Measurements from ENCODE around the gene MYBL2.
"Not testable (repeated sequence)": the region's sequence is repeated elsewhere in the genome, so short reads cannot be mapped to it uniquely, and the experiment has no call there.

MYBL2 gene

DNA sequence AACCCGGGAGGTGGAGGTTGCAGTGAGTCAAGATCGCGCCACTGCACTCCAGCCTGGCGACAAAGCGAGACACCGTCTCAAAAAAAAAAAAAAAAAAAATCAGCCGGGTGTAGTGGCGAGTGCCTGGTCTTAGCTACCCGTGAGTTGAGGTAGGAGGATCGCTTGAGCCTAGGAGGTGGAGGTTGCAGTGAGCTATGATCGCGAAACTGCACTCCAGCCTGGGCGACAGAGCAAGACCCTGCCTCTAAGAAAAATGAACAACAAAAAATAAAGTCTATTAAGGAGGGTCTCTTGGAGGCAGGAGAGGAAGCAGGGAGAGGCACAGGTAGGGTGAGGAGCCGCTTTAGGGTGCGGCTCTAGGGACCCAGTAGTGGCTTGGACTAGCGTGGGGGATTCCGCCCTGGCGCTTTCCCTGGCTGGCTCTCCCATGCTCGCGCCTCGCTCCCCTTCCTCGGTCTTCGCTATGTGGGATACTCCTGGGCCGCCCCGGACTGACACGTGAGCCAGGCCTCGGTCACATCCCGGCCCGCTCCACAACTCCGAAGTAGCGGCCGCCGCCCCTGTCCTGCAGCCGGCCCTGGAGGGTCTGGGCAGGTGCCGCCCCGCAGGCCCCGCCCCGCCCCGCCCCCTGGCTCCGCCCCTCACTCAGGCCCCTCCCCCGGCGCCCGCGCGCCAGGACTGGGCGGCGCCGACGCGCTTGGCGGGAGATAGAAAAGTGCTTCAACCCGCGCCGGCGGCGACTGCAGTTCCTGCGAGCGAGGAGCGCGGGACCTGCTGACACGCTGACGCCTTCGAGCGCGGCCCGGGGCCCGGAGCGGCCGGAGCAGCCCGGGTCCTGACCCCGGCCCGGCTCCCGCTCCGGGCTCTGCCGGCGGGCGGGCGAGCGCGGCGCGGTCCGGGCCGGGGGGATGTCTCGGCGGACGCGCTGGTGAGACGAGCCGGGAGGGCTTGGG, at the start of gene MYBL2:
Gene MYBL2, plus strand, starts transcription at position 739 of the 953 bp plus-strand sequence. Its CDS starts 170 bp downstream, at position 909.
- DNase-seq (ENCODE audit: low spot score) = no peak

DNA sequence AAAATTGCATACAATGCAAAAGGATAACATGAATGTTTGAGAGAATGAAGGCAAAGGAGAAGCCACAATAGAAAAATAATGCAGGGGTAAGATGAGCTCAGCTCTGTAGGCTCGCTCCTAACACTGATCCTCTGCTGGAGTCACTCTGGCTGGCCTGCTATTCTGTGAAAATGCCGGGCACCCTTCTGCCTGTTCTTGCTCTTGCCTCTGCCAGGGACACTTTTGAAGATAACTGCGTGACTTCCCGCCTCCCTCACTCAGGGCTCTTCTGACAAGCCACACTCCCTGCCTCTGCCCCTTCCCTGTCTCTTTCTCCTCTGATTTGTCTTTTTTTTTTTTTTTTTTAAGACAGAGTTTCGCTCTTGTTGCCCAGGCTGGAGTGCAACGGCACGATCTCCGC, 35.3 kb upstream of the MYBL2 start:
- DNase-seq (ENCODE audit: low spot score) = no peak

DNA sequence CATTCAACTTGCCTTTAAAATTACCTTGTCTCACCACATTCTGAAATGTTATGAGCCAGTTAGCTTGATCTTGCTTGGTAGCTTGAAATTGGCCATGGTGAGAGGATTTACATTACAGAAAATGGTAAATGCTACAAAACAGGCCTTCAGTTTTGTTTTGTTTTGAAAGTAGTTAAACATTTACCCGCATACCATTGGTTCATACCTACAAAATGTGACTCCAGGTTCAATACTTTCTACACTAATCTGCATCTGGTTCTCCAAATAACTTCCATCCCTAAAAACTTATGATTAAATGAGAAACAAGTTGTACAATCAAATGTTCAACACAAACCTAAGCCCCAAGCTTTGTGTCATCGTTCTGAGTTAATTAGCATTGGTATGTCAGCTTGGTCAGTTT, 30.5 kb upstream of the MYBL2 start:
- DNase-seq (ENCODE audit: low spot score) = no peak

DNA sequence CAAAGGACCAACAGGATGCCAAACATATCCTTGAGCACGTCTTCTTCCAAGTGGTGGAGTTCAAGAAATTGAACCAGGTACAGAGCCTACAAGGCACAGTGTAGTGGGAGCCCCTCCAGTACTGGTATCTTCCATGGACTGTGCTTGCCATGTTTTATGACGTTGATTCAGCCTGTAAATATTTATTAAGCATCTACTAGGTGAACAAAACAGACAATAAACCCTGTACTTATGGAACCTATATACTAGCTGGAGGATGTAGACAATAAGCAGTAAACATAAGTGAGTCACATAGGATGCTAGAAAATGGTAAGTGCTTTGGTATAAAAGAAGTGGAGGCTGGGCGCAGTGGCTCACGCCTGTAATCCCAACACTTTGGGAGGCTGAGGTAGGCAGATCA, 24.4 kb upstream of the MYBL2 start:
- no peak for DNase-seq (ENCODE audit: low spot score)

DNA sequence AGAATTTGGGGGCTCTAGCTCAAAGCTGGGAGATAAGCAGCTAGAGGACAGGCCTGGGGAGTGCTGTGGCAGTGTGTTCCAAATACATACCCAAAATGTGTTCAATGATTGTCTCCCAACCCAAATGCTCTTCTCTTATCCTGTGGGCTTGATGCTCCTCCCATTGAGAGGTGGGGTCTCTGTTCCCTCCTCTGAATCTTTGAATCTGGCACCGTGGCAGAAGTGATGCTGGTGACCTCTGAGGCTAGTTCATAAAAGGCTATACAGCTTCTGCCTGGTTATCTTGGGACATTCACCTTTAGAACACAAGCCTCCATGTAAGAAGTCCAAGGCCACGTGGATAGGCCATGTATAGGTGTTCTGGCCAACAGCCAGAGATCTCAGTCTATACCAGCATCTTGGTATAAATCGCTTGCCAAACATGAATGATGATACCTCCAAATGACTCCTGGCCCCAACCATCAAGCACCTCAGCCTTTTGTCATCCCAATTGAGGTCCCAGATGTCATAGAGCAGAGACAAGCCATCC, 15.9 kb upstream of the MYBL2 start:
- DNase-seq (ENCODE audit: low spot score) = no peak

DNA sequence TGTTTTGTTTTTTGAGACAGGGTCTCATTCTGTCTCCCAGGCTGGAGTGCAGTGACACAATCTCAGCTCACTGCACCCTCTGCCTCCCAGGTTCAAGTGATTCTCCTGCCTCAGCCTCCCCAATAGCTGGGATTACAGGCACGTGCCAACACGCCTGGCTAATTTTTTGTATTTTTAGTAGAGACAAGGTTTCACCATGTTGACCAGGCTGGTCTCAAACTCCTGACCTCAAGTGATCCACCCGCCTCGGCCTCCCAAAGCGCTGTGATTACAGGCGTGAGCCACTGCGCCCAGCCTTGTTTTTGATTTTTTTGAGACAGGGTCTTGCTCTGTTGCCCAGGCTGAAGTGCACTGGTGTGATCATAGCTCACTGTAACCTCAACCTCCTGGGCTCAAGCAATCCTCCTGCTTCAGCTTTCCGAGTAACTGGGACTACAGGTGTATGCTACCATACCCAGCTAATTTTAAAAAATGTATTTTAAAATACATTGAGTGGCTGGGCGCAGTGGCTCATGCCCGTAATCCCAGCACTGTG, 15.2 kb upstream of the MYBL2 start:
- not testable (repeated sequence) for DNase-seq (ENCODE audit: low spot score)

DNA sequence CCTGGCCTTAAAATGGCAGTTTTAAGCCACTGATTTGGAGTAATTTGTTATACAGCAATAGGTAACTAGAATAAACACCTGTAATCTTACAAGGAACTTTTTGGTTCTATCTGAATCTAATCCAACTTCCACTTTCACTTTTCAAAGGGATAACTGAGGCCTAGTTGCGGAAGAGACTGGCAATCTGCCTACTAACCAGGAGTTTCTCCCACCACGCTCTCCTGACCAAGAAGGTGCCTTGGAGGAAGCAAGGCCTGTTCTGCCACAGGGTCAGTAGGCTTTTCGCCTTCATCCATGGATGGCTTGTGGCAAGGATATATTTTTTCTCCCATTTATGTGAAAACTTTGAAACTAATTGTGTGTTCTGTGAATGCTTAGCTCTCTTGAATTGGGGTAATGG, 12.9 kb upstream of the MYBL2 start:
- DNase-seq (ENCODE audit: low spot score) = no peak

DNA sequence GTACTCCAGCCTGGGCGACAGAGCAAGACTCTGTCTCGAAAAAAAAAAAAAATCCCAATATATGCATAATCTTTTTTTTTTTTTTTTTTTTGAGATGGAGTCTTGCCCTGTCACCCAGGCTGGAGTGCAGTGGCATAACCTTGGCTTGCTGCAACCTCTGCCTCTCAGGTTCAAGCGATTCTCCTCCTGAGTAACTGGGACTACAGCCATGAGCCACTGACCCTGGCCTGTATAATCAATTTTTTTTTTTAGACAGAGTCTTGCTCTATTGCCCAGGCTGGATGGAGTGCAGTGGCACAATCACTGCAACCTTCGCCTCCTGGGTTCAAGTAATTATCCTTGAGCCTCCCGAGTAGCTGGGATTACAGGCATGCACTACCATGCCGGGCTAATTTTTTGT, 11.7 kb upstream of the MYBL2 start:
- DNase-seq (ENCODE audit: low spot score) = not testable (repeated sequence)

DNA sequence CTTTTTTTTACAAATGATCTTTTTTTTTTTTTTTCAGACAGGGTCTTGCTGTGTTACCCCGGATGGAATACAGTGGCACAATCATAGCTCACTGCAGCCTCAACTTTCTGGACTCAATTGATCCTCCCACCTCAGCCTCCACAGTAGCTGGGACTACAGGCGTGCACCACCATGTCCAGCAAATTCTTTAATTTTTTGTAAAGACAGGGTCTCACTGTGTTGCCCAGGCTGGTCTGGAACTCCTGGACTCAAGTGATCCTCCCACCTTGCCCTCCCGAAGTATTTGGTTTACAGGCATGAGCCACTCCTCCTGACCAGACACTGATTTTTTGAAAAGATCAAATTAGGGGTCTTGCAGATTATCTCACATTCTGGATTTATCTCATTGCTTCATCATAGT, 11.0 kb upstream of the MYBL2 start:
- no peak for DNase-seq (ENCODE audit: low spot score)

DNA sequence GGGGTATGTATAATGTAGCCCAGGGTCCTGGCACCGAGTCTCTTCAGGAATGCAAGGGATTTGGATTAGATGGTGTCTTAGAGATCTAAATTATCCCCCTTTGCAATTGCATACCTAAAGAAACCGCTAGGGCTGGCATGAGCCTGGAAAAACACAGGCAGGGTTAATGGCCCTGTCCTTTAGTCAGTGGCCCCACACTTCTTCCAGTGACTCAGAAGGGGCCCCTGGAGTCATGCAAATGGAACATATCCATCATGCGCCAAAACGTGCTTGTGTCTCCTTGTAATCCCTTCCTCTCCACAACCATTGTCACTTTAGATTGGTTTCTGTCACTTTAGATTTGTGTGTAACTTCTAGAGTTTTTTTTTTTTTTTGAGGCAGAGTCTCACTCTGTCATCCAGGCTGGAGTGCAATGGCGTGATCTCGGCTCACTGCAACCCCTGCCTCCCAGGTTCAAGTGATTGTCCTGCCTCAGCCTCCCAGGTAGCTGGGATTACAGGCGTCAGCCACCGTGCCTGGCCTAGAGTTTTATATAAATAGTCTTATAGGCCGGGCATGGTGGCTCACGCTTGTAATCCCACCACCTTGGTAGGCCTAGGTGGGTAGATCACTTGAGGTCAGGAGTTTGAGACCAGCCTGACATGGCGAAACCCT, 8.7 kb upstream of the MYBL2 start:
- no peak for DNase-seq (ENCODE audit: low spot score)

DNA sequence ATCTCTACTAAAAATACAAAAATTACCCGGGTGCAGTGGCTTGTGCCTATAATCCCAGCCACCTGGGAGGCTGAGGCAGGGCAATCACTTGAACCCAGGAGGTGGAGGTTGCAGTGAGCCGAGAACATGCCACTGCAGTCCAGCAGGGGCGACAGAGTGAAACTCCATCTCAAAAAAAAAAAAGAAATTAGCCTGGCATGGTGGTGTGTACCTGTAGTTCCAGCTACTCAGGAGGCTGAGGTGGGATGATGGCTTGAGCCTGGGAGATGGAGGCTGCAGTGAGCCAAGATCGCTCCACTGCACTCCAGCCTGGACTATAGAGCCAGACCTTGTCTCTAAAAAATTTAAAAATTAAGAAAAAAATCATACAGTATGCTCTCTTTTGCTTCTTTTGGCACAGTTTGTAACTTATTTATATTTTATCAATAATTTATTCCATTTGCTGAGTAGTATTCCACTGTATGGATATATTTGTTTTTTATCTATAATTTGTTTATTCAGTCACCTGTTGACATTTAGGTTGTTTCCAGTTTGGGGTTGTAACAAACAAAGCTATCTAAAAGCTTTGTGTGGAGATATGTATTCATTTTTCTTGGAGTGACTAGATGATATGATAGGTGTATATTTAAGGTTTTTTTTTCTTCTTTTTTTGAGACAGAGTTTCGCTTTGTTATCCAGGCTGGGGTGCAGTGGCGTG, 8.0 kb upstream of the MYBL2 start:
- DNase-seq (ENCODE audit: low spot score) = no peak

DNA sequence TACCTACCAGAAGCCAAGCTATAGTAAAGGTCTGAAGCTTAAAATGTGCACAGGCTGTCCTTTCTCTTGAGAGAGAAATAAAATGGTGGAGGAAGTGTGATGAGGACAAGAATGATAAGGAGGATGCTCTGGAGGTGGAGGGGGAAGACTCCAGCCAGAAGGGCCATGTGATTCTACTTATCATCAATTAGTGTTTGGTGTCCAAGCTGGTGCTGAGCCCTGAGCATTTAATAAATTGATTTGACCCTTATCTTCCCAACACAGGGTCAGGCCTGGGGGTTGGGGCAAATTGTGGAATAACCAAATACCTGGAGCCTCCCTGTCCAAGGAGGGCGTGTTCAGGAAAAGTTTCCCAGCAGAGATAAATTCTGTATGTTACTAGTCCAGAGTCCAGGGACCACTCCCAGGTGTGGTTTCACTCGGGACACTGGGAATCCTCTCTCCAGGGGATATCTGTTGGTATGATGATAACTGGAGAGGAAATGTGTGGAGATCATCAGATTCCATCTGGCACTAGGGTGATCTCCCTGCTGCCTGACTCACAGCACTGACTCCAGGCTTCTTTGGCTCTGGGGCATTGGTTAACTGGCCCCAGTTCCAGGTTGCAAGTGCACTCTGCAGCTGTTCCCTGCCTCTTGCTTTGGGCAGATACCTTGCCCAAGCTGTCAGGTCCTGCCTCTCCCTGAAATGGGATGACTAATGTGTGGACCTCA, 3.8 kb upstream of the MYBL2 start:
- no peak for DNase-seq (ENCODE audit: low spot score)

DNA sequence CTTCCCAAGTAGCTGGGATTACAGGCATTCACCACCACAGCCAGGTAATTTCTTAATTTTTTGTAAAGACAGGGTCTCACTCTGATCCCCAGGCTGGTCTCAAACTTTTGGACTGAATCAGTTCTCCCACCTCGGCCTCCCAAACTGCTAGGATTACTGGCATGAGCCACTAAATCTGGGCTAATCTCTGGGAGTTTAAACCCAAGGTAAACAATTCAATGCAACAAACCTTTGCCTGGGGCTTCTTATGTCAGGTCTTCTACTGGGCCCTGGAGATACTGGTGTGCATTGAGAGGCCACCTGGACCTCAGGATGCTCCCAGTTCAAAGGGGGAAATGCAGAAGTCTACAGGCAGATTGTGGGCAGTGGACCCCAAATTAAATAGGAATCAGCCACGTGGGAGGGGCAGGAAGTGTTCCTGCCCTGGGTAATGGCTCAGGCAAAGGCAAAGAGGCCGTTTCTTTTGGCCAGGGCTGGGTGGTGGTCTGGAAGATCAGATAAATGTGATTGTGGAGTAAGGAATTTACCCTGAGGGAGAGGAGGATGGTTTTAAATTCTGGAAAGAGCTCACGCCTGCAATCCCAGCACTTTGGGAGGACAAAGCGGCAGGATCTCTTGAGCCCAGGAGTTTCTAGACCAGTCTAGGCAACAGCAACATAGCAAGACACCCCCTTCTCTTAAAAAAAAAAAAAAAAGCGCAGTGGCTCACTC, 1.3 kb upstream of the MYBL2 start:
- DNase-seq (ENCODE audit: low spot score) = no peak

DNA sequence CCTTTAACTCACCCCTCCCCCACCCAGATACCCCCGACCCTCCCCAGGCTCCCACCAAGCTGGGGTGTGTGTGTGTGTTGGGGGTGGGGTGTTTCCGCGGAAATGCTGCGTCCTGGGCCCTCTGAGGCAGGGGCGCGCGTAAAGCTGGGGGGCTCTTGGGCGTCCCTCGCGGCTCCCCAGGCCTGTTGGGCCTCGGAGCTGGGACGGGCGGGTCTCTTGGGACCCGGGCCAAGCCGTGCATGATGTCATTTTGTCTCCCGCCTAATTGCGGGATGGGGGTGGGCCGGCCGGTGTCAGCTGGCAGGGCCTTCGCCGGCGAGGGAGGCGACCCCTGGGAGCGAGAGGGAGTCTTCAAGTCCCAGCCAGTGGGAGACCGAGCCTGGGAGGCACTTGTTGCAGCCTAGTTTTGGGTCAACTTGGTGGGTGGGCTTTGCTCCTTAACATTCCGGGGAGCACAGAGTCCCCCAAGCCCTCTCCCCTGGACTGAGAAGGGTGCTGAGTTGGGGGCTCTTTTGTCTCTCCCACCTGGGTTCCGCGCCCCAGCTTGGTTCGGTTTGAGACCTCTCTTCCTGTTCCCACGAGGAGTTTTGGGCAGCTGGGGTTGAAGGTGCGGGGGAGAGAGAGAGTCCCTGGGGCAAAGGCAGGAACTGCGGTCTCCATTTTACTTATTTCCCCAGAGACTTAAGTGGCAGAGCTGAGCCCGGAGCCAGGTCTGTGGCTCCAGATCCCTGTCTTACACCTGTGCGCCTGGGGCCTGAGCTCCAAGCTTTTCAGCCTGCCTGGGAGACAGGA, 623 bp downstream of the MYBL2 start:
- DNase-seq (ENCODE audit: low spot score) = no peak

DNA sequence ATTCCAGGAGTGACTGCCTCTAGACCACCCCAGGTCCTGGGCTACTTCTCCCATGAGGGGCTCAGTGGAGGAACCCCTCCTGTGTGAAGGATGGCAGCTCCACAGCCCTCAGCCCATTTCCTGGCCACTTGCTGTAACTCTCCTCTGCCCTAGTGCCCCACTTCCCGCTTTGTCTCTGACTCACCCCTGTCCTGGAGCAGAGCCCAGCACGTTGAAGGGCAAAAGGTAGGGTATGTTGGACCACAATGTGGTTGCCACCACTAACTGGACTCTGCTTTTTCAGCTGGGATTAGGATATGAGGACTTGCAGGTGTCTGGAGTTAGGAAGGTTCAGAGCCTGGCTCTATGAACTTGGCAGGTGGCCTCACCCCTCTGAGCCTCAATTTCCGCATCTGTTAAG, 2.4 kb downstream of the MYBL2 start:
- DNase-seq (ENCODE audit: low spot score) = no peak

DNA sequence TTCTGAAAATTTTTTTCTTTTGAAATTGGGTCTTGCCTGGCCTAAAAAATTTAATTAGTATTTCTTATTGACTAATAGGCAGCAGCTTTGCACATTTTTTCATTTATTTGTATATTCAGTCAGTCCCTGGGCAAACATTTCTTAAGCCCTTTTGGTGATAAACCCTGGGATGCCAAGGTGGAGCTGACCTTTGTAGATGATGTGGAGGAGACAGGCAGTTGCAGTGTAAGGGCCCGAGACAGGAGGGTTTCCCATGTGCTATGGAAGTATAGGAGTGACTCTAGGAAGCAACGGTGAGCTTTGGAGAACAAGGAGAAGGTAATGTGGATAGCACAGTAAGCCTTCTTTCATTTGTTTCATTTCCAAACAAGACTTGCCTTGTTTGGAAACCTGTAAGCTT, 3.5 kb downstream of the MYBL2 start:
- DNase-seq (ENCODE audit: low spot score) = no peak

DNA sequence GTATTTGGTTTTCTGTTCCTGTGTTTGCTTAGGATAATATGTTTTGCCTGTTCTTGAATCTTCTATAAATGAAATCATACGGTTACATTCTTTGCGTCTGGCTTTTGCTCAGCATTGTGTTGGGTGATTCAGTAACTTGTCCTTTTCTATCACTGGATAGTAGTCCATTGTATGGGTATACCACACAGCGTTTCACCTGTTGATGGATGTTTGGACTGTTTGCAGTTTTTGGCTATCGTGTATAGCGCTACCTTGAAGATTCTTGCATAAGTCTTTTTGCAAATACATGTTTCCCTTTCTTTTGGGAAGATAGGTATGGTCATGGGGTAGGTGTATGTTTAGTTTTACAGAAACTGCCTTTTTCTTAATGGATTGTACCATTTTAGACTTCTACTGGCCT, 9.5 kb downstream of the MYBL2 start:
- no peak for DNase-seq (ENCODE audit: low spot score)

DNA sequence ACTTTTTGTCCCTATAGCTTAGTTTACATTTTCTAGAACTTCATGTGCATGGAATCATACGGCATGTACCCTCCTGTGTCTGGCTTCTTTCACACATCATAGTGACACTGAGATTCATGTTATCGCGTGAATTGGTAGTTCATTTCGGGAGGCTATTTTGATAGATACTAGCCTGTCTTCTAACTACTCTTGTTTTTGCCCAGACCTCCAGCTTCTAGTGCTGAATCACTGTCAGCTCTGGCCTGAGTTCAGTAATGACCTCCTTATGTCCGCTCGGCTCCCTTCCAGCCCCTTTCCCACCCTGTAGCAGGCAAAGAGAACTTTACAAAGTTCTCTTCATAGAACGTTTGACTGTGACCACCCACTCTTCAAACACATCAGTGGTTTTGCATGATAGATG, 14.1 kb downstream of the MYBL2 start:
- no peak for DNase-seq (ENCODE audit: low spot score)

DNA sequence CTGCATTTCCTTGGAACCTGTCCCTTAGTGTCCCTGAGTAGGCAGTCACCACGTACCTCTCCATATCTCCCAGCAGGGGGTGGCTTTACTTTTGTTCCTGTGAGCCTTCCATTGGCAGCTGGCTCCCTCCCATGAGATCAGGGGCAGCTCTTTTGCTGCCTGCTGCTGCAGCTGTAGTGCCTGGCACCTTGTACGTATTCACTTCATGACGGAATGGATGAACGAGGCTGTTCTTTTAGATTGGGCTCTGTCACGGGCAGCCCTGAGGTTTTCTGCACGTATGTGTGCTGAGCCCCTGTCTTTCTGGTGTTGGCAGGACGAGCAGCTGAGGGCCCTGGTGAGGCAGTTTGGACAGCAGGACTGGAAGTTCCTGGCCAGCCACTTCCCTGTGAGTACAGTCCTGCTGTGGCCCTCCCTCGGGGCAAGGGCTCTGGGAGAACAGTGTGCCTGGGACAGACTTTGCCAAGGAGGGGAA, 14.6 kb downstream of the MYBL2 start:
- peak; percentile 4 for DNase-seq (ENCODE audit: low spot score)

DNA sequence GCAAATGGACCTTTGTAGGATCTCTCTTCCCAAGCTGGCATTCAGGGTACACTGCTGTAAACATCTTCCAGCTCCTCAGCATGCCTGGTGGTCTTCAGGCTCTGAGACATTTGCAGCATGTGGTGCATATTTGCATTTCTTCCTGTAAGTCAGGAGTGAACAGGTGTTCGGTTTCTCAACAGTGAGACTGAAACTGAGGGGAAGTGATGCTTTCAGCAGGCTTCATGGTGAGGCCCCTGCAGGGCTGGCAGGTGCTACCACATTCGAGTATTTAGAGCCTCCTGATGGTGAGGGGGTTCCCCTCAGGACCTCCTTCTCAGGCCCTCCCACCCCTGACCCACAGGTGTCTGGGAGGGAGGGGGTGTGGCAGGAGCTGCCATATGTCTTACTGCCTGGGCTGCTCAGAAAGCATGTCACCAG, 15.1 kb downstream of the MYBL2 start:
- DNase-seq (ENCODE audit: low spot score) = no peak
